SK-N-MC (cell line): Measurements from ENCODE around the gene CUL9.

ENCODE experiments used
- EZH2 ChIP-seq: fragments of 200-600 bp; sonication (generic); IDR thresholded peaks from one replicate; pipeline ENCODE4 v1.6.1; 2017; ENCODE audit warnings: antibody characterized with exemption
- POLR2AphosphoS5 ChIP-seq: IDR thresholded peaks from 2 replicates; pipeline ENCODE4 v1.6.1; 2012; ENCODE audit warnings: mild to moderate bottlenecking, low read depth, low read length, borderline replicate concordance

- TF ChIP-seq EZH2 (no peak), POLR2AphosphoS5 (no peak)
Measured at GRCh38 chr6:43246301-43247113, 64.5 kb downstream of the CUL9 start.
